Natural killer cell (primary cell): ENCODE results near the gene MACO1. TPM values are rescaled to one million over a fixed set of nuclear protein-coding genes. Genes with fewer than 3 reads are reported as not detected.
A peak's percentile ranks its signal among the peaks of the same experiment; 100 is the strongest.

ENCODE experiments used
- ATAC-seq, 3 donors: fragments of 150-1000 bp in 2 of 3; fragments of 200-7000 bp in 1 of 3; cut with Tn5 transposase; 1 replicate in 1 of 3; 2 replicates in 2 of 3; pipeline ENCODE4 v1.10.0; 2021; ENCODE audit warnings: mild to moderate bottlenecking in 2 of 3, moderate library complexity in 2 of 3
- DNase-seq, 2 donors: peaks; one replicate each; pipeline versions ENCODE4 v3.0.0 to v3.0.0-alpha.2; 2013 to 2021; ENCODE audit warnings: mixed read lengths in 1 of 2
- H3K27ac ChIP-seq: one replicate; pipeline ENCODE4 v1.5.1; 2013; ENCODE audit warnings: mild to moderate bottlenecking, low read length
- H3K27me3 ChIP-seq: one replicate; pipeline ENCODE4 v1.6.1; 2013; ENCODE audit warnings: low read length; ENCODE audit not compliant: control insufficient read depth, insufficient read depth
- H3K36me3 ChIP-seq: one replicate; pipeline ENCODE4 v1.6.1; 2013; ENCODE audit warnings: low read length; ENCODE audit not compliant: control insufficient read depth, insufficient read depth
- H3K4me1 ChIP-seq: one replicate; pipeline ENCODE4 v1.6.1; 2013; ENCODE audit warnings: low read length; ENCODE audit not compliant: control insufficient read depth, insufficient read depth
- H3K4me3 ChIP-seq: one replicate; pipeline ENCODE4 v1.5.1; 2013; ENCODE audit warnings: low read length
- H3K9me3 ChIP-seq: one replicate; pipeline ENCODE4 v1.6.1; 2013; ENCODE audit warnings: low read length; ENCODE audit not compliant: control insufficient read depth, insufficient read depth
- H3K27ac Mint-ChIP-seq, 2 donors: one replicate each; pipeline ENCODE4 v1.8.0; 2022; ENCODE audit warnings: mild to moderate bottlenecking in 2 of 2, mixed read lengths in 2 of 2, moderate library complexity in 1 of 2
- H3K27me3 Mint-ChIP-seq, 2 donors: one replicate each; pipeline ENCODE4 v1.8.0; 2022; ENCODE audit warnings: low read depth in 2 of 2, mixed read lengths in 2 of 2
- H3K36me3 Mint-ChIP-seq: one replicate; pipeline ENCODE4 v1.8.0; 2022; ENCODE audit warnings: mixed read lengths
- H3K4me1 Mint-ChIP-seq, 2 donors: one replicate each; pipeline ENCODE4 v1.8.0; 2022; ENCODE audit warnings: mixed read lengths in 2 of 2
- H3K4me3 Mint-ChIP-seq: one replicate; pipeline ENCODE4 v1.8.0; 2022; ENCODE audit warnings: mild to moderate bottlenecking, moderate library complexity, mixed read lengths
- H3K9me3 Mint-ChIP-seq, 2 donors: one replicate each; pipeline ENCODE4 v1.8.0; 2022; ENCODE audit warnings: mixed read lengths in 2 of 2
- CTCF ChIP-seq: fragments of 200-600 bp; IDR thresholded peaks from one replicate; pipeline ENCODE4 v1.8.0; 2022; ENCODE audit warnings: antibody characterized with exemption
- WGBS: methylation state at CpG from one replicate; pipeline ENCODE4 v1.1.7; 2013; ENCODE audit warnings: missing lambda C conversion rate; ENCODE audit not compliant: insufficient coverage; 5-methylcytosine and 5-hydroxymethylcytosine counted together
- intact Hi-C: fragments of 100-400 bp; cut with micrococcal nuclease; formaldehyde crosslinking; loops from one replicate; pipeline ENCODE4 v1.14.2; 2022
- total RNA-seq, 4 donors: library from RNA; stranded (reverse); fragments of 120-200 nt in 1 of 4; gene quantifications; one replicate each; pipeline versions ENCODE4 v1.2.3 to v1.2.4, GENCODE V29; 2013 to 2022

Gene MACO1
- total RNA-seq, 3 donors from 2014 or later (not counting 1 experiment from before 2014, with no cell fraction given) = 15.9 to 19.6 (median 16.9) TPM

DNA sequence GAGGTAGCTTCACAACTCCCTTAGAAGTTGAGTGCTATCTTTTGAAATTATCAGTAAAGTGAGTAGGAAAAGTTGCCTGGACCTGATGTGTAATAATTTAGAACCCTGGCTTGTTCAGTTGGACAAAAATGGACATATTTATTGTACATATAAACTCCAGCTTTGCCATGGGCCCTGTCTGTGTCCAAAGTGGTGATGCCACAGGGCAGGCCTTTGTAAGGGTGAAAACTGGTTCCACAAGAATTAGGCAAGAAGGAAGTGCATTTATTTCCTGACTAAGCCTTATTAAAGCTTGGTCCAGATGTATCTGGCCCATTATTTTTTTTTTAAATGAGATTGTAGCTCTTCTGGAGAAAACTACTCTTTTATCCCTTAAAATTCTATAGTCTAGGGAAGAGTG is 47.9 kb downstream of the MACO1 start:
- Histone ChIP-seq H3K4me1 (peaks cover 3% of the 10 kb centered on the region), H3K27ac (no peak overlapping the region), H3K9me3 (no peaks in the 10 kb centered on the region), H3K4me3 (no peak overlapping the region), H3K27me3 (no peaks in the 10 kb centered on the region), H3K36me3 (peaks cover 10% of the 10 kb centered on the region)
- Mint-ChIP-seq H3K36me3 (no peaks in the 10 kb centered on the region), H3K27me3 (no peaks in the 10 kb centered on the region), H3K4me1 (peaks cover 13 to 40% of the 10 kb centered on the region in 2 donors), H3K4me3 (no peak overlapping the region), H3K27ac (no peak overlapping the region), H3K9me3 (no peaks in the 10 kb centered on the region)
- ATAC-seq = no peak
- intact Hi-C loops = no loop called here
- DNase-seq = no peak
- no peak for TF ChIP-seq CTCF

DNA sequence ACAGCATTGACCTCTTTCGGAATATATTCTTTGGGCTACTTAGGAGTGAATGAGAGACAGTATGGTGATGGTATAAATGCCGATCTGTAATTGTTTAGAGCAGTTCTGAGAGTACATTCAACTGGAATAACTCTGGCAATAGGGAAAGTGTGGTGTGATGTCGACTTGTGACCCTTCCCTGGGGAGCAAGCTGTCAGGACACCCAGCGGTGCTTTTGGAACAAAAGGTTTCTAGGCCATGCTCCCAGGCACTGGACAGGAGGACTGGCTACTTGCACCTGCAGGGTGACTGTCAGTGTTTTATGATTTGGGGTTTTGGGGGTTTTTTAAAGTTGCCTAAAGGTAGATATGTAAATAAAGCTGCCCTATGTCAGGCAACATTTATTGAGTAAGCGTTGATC is 50.9 kb downstream of the MACO1 start:
- Histone ChIP-seq H3K36me3 (peaks cover 21% of the 10 kb centered on the region), H3K4me3 (no peak overlapping the region), H3K9me3 (no peaks in the 10 kb centered on the region), H3K4me1 (no peaks in the 10 kb centered on the region), H3K27ac (no peak overlapping the region), H3K27me3 (no peaks in the 10 kb centered on the region)
- intact Hi-C loops = no loop called here
- Mint-ChIP-seq H3K27ac (no peak overlapping the region), H3K9me3 (no peaks in the 10 kb centered on the region), H3K27me3 (no peaks in the 10 kb centered on the region), H3K36me3 (no peaks in the 10 kb centered on the region), H3K4me1 (peaks cover 0 to 22% of the 10 kb centered on the region in 2 donors), H3K4me3 (no peak overlapping the region)
- no peak for TF ChIP-seq CTCF
- 93% methylated on average over 5 of the region's 5 CpGs for WGBS
- no peak for DNase-seq
- ATAC-seq = no peak

- ATAC-seq = no peak
- TF ChIP-seq CTCF = no peak
- WGBS = 98% methylated on average over 1 of the region's 1 CpG
- Histone ChIP-seq H3K27ac (no peak overlapping the region), H3K27me3 (no peaks in the 10 kb centered on the region), H3K4me1 (no peaks in the 10 kb centered on the region), H3K4me3 (no peak overlapping the region), H3K9me3 (no peaks in the 10 kb centered on the region), H3K36me3 (peaks cover 24% of the 10 kb centered on the region)
- Mint-ChIP-seq H3K4me3 (no peak overlapping the region), H3K36me3 (no peaks in the 10 kb centered on the region), H3K4me1 (peaks cover 0 to 16% of the 10 kb centered on the region in 2 donors), H3K9me3 (no peaks in the 10 kb centered on the region), H3K27ac (peak overlapping the region in 1 of 2 donors; percentile 1), H3K27me3 (no peaks in the 10 kb centered on the region)
- intact Hi-C loops = no loop called here
- DNase-seq = no peak
Measured at GRCh38 chr1:25482211-25482610, 51.5 kb downstream of the MACO1 start.

- Histone ChIP-seq H3K27ac (no peak overlapping the region), H3K4me3 (no peak overlapping the region), H3K9me3 (no peaks in the 10 kb centered on the region), H3K36me3 (peaks cover 27% of the 10 kb centered on the region), H3K27me3 (no peaks in the 10 kb centered on the region), H3K4me1 (no peaks in the 10 kb centered on the region)
- no peaks in the 10 kb centered on the region for H3K27me3 Mint-ChIP-seq
- ATAC-seq (no peak), DNase-seq (no peak)
- H3K27ac Mint-ChIP-seq = no peak overlapping the region
- intact Hi-C loops = no loop called here
- no peak overlapping the region for H3K4me3 Mint-ChIP-seq
- no peak for TF ChIP-seq CTCF
- peaks cover 0 to 15% of the 10 kb centered on the region in 2 donors for H3K4me1 Mint-ChIP-seq
- peaks cover 1% of the 10 kb centered on the region for H3K36me3 Mint-ChIP-seq
- no peaks in the 10 kb centered on the region for H3K9me3 Mint-ChIP-seq
- 95% methylated on average over 10 of the region's 10 CpGs for WGBS
Measured at GRCh38 chr1:25484096-25484495, 53.4 kb downstream of the MACO1 start.
